Stomach (tissue), 9 donors: ENCODE data around the gene DKK1. TPM values are rescaled to one million over a fixed set of nuclear protein-coding genes. Genes with fewer than 3 reads are reported as not detected.

ENCODE experiments used
- DNase-seq, 2 donors: peaks; one replicate each; pipeline versions ENCODE4 v3.0.0 to v3.0.0-alpha.2; 2013 to 2019
- H3K27ac ChIP-seq, 5 donors: fragments of 200-600 bp in 4 of 5; sonication (generic) in 4 of 5; one replicate each; pipeline ENCODE4 v1.5.1; 2013 to 2019; ENCODE audit warnings: mild to moderate bottlenecking in 1 of 5, moderate library complexity in 1 of 5
- H3K27me3 ChIP-seq, 3 donors: fragments of 200-600 bp; sonication (generic); one replicate each; pipeline ENCODE4 v1.5.1; 2017 to 2019; ENCODE audit warnings: mixed run types in 1 of 3
- H3K36me3 ChIP-seq, 4 donors: fragments of 200-600 bp; sonication (generic); 1 replicate in 3 of 4; 2 replicates in 1 of 4; pipeline ENCODE4 v1.5.1; 2016 to 2019
- H3K4me1 ChIP-seq, 4 donors: fragments of 200-600 bp; sonication (generic); one replicate each; pipeline ENCODE4 v1.5.1; 2016 to 2019
- H3K4me3 ChIP-seq, 4 donors: fragments of 200-600 bp; sonication (generic) in 3 of 4; one replicate each; pipeline ENCODE4 v1.5.1; 2016 to 2019; ENCODE audit warnings: mild to moderate bottlenecking in 1 of 4
- H3K9me3 ChIP-seq, 4 donors: fragments of 200-600 bp; sonication (generic); one replicate each; pipeline ENCODE4 v1.5.1; 2016 to 2019
- CTCF ChIP-seq, 7 experiments: fragments of 450-650 bp in 4 of 7; fragments of 200-600 bp in 3 of 7; sonication (generic) in 3 of 7; IDR thresholded peaks; one replicate each; pipeline ENCODE4 v1.5.1; 2016 to 2019; ENCODE audit warnings: antibody characterized with exemption in 7 of 7, control low read depth in 2 of 7, mild to moderate bottlenecking in 1 of 7
- EP300 ChIP-seq: sonication (generic); formaldehyde crosslinking; IDR thresholded peaks from one replicate; pipeline ENCODE4 v1.6.1; 2017; ENCODE audit warnings: antibody characterized with exemption
- POLR2A ChIP-seq, 4 donors: fragments of 450-650 bp; IDR thresholded peaks; one replicate each; pipeline ENCODE4 v1.6.1; 2016; ENCODE audit warnings: antibody characterized with exemption in 4 of 4, control low read depth in 2 of 4, mild to moderate bottlenecking in 1 of 4, moderate library complexity in 1 of 4
- POLR2AphosphoS5 ChIP-seq, 3 donors: sonication (generic); formaldehyde crosslinking; IDR thresholded peaks; one replicate each; pipeline ENCODE4 v1.6.1; 2016; ENCODE audit warnings: antibody characterized with exemption in 3 of 3
- WGBS, 5 donors: extraction: QIAGEN DNeasy Blood & Tissue Kit in 3 of 5; methylation state at CpG; one replicate each; pipeline versions ENCODE4 v1.1.5 to v1.1.7; 2013 to 2018; 5-methylcytosine and 5-hydroxymethylcytosine counted together
- intact Hi-C: fragments of 100-400 bp; cut with DNase I; formaldehyde crosslinking; loops from one replicate; pipeline ENCODE4 v1.15.1; 2023; ENCODE audit warnings: low total_unique reads
- polyA plus RNA-seq, 3 donors: library from polyadenylated mRNA; stranded (reverse); fragments of 200-250 nt; gene quantifications; one replicate each; pipeline ENCODE4 v1.2.3, GENCODE V29; 2013
- total RNA-seq, 5 donors: library from RNA; depleted of rRNA; stranded (reverse); fragments of >200 nt; gene quantifications; one replicate each; pipeline versions ENCODE4 v1.1.0 to v1.2.3, GENCODE V29; 2014 to 2016
- donor health status: healthy with polysubstance abuse.
- donor health status: Bipolar disorder and iron deficiency.
- donor health status: healthy.

The DKK1 gene
- total and polyA plus RNA-seq, 8 donors, result 0.73 to 4.0 (median 1.2) TPM; not detected in 3

DNA sequence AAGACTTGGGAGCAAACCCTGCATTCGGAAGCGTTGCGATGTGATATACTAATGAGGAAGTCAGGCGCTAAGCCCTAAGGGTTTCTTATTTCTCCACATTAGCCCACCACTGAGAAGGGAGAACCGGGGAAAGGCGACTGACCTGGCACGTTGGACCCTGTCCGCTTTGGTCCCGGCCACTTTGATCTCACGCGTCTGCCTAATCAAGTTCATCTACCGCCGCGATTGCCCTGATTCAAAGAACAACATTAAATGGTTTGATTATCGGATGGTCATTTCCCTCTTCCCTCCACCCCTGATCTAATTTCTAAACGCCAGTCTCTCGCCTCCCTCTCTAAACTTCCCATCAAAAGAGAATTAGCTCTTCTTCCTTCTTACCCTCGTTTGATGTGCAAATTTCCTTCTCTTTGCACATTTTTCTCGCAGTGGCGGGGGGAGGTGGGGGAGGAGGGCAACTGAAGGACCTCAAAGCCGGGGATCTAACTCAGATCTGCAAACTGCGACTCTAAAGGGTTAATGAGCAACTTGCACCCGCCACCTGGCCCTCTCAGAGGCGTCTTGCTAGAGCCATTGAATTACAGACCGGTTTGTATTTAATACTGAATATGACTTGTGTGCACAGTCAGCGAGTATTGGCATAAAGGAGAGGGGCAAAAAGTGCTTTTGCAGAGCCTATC, 687 bp upstream of the DKK1 start:
- peaks cover 0 to 71% (median 29%) of the 10 kb centered on the region in 3 donors for H3K27me3 ChIP-seq
- DNase-seq, result peak in 1 of 2 donors; percentile 44
- H3K9me3 ChIP-seq, result no peaks in the 10 kb centered on the region
- WGBS, 5 donors, result 2 to 7% (median 3%) methylated on average over 26 of the region's 26 CpGs
- H3K27ac ChIP-seq, result no peak overlapping the region
- H3K4me3 ChIP-seq, result peak overlapping the region; percentile 43 to 56 (median 46)
- no peak for TF ChIP-seq EP300
- intact Hi-C loops, result loop anchor here (5.0 kb wide), 1 partner anchor 174 kb away; no protein-coding TSS in a partner anchor
- peaks cover 13 to 30% (median 27%) of the 10 kb centered on the region in 4 donors for H3K4me1 ChIP-seq
- no peaks in the 10 kb centered on the region for H3K36me3 ChIP-seq

- 10 to 23% (median 10%) methylated on average over 17 to 36 of the region's 36 CpGs for WGBS, 5 donors
- intact Hi-C loops, result loop anchor here (5.0 kb wide), 1 partner anchor 172 kb away; no protein-coding TSS in a partner anchor
- DNase-seq, result peak in 1 of 2 donors; percentile 42
- H3K4me3 ChIP-seq, result peak overlapping the region; percentile 43 to 56 (median 46)
- H3K36me3 ChIP-seq, result no peaks in the 10 kb centered on the region
- H3K4me1 ChIP-seq, result peaks cover 13 to 25% (median 22%) of the 10 kb centered on the region in 4 donors
- TF ChIP-seq EP300 (no peak), POLR2A (IDR thresholded peaks at IDR 0.05) (no peak), POLR2AphosphoS5 (IDR thresholded peaks at IDR 0.05) (no peak), CTCF (IDR thresholded peaks at IDR 0.05) (no peak)
- H3K9me3 ChIP-seq, result no peaks in the 10 kb centered on the region
- H3K27me3 ChIP-seq, result peaks cover 0 to 60% (median 23%) of the 10 kb centered on the region in 3 donors
- H3K27ac ChIP-seq, result no peak overlapping the region
These were observed 906 bp downstream of the DKK1 start for GRCh38 chr10:52314822-52315552.

DNA sequence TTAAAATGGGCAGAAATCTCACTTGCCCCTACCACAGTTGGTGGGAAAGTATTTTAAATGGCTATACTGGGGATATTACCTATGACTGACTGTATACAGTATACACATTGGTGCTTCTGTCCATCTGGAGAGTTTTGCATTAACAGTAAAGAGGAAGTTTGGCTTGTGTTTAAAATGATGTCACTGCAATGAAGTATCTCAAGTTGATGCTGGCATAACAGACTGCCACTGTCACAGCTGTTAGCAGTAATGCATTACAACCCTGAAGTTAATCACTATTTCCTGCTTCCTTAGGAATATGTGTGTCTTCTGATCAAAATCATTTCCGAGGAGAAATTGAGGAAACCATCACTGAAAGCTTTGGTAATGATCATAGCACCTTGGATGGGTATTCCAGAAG, 1.9 kb downstream of the DKK1 start:
- TF ChIP-seq EP300 (no peak), POLR2AphosphoS5 (IDR thresholded peaks at IDR 0.05) (no peak), CTCF (IDR thresholded peaks at IDR 0.05) (no peak), POLR2A (IDR thresholded peaks at IDR 0.05) (no peak)
- Histone ChIP-seq H3K4me1 (peaks cover 13 to 25% (median 22%) of the 10 kb centered on the region in 4 donors), H3K27me3 (peaks cover 0 to 50% (median 23%) of the 10 kb centered on the region in 3 donors), H3K36me3 (no peaks in the 10 kb centered on the region), H3K27ac (no peak overlapping the region), H3K9me3 (no peaks in the 10 kb centered on the region), H3K4me3 (no peak overlapping the region)
- WGBS, 5 donors, result 62 to 69% (median 68%) methylated on average over 1 of the region's 1 CpG
- intact Hi-C loops, result no loop called here
- no peak for DNase-seq

DNA sequence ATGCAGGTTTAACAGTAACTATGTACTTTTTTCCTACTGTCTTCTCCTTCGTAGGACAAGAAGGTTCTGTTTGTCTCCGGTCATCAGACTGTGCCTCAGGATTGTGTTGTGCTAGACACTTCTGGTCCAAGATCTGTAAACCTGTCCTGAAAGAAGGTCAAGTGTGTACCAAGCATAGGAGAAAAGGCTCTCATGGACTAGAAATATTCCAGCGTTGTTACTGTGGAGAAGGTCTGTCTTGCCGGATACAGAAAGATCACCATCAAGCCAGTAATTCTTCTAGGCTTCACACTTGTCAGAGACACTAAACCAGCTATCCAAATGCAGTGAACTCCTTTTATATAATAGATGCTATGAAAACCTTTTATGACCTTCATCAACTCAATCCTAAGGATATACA, 2.4 kb downstream of the DKK1 start:
- WGBS, 5 donors, result 89 to 93% (median 90%) methylated on average over 4 of the region's 4 CpGs

More for the DNA sequence above, 2.4 kb downstream of the DKK1 start:
- no peak for DNase-seq
- Histone ChIP-seq H3K27ac (no peak overlapping the region), H3K4me1 (peaks cover 13 to 25% (median 22%) of the 10 kb centered on the region in 4 donors), H3K4me3 (no peak overlapping the region), H3K27me3 (peaks cover 0 to 46% (median 23%) of the 10 kb centered on the region in 3 donors), H3K36me3 (no peaks in the 10 kb centered on the region), H3K9me3 (no peaks in the 10 kb centered on the region)
- TF ChIP-seq POLR2AphosphoS5 (IDR thresholded peaks at IDR 0.05) (no peak), EP300 (no peak), POLR2A (IDR thresholded peaks at IDR 0.05) (no peak), CTCF (IDR thresholded peaks at IDR 0.05) (no peak)
- intact Hi-C loops, result no loop called here
